ENCODE results near the gene MAOB. TPM values are rescaled to one million over a fixed set of nuclear protein-coding genes. Genes with fewer than 3 reads are reported as not detected.

MAOB gene
- total RNA-seq, 2 donors from 2014 or later: 5.7 to 22.4 TPM

DNA sequence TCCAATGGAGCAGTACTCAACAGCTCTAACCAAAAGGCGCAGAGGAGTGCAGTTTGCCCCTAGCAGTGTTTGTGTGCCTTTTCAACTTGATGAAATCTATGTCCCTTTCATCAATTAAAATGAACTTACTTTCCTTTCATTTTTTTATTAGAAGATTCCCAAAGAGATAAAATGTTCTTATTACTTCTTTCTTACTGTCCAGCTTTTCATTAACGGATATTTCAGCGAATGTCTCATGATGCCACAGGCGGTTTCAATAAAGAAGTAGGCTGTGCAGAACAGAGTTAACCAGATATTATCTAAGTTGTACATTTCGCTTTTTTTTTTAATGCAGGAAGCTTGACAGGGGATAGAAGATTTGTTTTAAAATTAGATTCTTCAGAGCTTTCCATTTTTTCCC is 3.4 kb upstream of the MAOB start:
- no peaks in the 10 kb centered on the region for H3K27me3 ChIP-seq
- H3K4me3 ChIP-seq: no peak overlapping the region
- peaks cover 8% of the 10 kb centered on the region for H3K4me1 ChIP-seq
- H3K27ac ChIP-seq: no peak overlapping the region
- H3K9me3 ChIP-seq: no peaks in the 10 kb centered on the region
- no peak for DNase-seq
- WGBS, 2 donors: 74 to 79% methylated on average over 5 of the region's 5 CpGs
- ATAC-seq: no peak
- TF ChIP-seq, protein P1, sequence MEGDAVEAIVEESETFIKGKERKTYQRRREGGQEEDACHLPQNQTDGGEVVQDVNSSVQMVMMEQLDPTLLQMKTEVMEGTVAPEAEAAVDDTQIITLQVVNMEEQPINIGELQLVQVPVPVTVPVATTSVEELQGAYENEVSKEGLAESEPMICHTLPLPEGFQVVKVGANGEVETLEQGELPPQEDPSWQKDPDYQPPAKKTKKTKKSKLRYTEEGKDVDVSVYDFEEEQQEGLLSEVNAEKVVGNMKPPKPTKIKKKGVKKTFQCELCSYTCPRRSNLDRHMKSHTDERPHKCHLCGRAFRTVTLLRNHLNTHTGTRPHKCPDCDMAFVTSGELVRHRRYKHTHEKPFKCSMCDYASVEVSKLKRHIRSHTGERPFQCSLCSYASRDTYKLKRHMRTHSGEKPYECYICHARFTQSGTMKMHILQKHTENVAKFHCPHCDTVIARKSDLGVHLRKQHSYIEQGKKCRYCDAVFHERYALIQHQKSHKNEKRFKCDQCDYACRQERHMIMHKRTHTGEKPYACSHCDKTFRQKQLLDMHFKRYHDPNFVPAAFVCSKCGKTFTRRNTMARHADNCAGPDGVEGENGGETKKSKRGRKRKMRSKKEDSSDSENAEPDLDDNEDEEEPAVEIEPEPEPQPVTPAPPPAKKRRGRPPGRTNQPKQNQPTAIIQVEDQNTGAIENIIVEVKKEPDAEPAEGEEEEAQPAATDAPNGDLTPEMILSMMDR (IDR thresholded peaks at IDR 0.05): no peak
- TF ChIP-seq POLR2A (IDR thresholded peaks at IDR 0.05): no peak
- intact Hi-C loops (cut with DNase I): no loop called here
- H3K36me3 ChIP-seq (replicated peaks in 1 of 2; ENCODE audit: insufficient read depth in 1 of 2, low read depth in 2 of 2): no peaks in the 10 kb centered on the region

DNA sequence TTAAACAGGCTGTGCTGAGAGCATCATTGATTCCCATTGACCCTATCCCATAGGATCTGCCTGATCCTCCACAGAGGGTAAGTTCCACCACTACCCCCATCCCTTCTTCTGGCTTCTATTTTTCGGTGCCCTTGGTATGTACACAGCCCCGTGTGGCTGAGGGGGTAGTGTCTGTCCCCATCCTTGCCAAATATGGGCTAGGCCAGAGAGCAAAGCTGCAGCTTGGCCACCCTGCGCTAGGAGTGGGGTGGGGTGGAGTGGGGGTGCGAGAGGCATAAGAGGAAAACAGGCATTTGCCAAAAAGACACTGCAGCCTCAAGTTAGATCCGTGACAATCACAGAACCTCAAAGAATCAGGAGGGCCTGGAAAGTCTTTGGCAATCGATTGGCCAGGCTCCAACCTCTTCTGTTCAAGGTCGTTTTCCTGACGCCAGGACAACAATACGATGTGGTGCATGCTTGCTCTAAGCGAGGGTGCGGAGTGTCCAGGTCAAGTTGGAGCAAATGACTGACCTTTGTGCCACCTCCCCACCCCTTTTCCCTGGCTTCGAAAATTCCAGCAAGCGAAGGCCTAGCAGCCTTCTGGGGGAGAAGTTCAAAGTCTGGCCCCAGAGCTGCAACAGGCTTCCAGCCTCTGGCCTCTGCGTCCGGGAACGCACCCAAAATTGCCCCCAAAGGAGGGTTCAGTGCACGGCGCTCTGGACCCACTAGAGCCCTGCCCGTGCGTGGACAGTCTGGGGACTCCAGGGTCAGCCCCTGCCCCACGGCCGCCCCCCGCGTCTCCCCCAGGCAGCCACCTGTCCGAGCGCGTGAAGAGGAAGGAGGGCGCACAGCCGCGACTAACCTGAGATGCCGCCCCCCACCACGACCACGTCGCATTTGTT is 598 bp downstream of the MAOB start:
- 17 to 19% methylated on average over 8 to 24 of the region's 34 CpGs for WGBS, 2 donors
- no peaks in the 10 kb centered on the region for H3K9me3 ChIP-seq
- peak overlapping the region in 2 of 4 donors; percentile 44 to 50 for H3K27ac ChIP-seq
- intact Hi-C loops (cut with DNase I): no loop called here
- peak; percentile 8 to 47 (median 22) for DNase-seq
- peak; percentile 21 for ATAC-seq
- H3K27me3 ChIP-seq: no peaks in the 10 kb centered on the region
- TF ChIP-seq POLR2A (IDR thresholded peaks at IDR 0.05): no peak
- TF ChIP-seq, protein P1 (IDR thresholded peaks at IDR 0.05): no peak
- H3K36me3 ChIP-seq (replicated peaks in 1 of 2; ENCODE audit: insufficient read depth in 1 of 2, low read depth in 2 of 2): no peaks in the 10 kb centered on the region
- peaks cover 8% of the 10 kb centered on the region for H3K4me1 ChIP-seq
- H3K4me3 ChIP-seq: no peak overlapping the region

DNA sequence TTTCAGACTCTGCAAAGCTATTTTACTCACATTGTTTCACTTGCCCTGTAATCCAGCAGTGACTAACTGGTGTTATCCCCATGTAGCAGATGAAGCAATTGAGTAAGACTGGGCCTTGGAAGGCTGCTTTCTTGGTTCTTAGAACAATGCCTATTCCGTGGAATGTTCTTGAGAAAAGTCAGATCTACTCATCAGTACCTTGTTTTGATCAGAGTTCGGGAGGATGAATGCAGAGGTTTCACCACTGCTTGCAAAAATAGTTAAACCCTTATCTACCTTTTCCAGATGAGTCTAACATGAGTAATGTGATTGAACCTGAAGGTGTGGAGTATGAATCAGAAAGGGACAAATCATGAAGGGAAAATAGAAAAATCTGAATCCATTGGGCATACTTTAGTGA is 1.8 kb downstream of the MAOB start:
- no peak for DNase-seq
- Histone ChIP-seq H3K27ac (no peak overlapping the region), H3K27me3 (no peaks in the 10 kb centered on the region), H3K4me1 (peaks cover 8% of the 10 kb centered on the region), H3K4me3 (no peak overlapping the region), H3K9me3 (no peaks in the 10 kb centered on the region), H3K36me3 (replicated peaks in 1 of 2; ENCODE audit: insufficient read depth in 1 of 2, low read depth in 2 of 2) (no peaks in the 10 kb centered on the region)
- intact Hi-C loops (cut with DNase I): no loop called here
- no peak for ATAC-seq
- WGBS, 2 donors: 85 to 87% methylated on average over 2 of the region's 2 CpGs
- no peak for TF ChIP-seq POLR2A (IDR thresholded peaks at IDR 0.05)
- TF ChIP-seq, protein P1 (IDR thresholded peaks at IDR 0.05): no peak

DNA sequence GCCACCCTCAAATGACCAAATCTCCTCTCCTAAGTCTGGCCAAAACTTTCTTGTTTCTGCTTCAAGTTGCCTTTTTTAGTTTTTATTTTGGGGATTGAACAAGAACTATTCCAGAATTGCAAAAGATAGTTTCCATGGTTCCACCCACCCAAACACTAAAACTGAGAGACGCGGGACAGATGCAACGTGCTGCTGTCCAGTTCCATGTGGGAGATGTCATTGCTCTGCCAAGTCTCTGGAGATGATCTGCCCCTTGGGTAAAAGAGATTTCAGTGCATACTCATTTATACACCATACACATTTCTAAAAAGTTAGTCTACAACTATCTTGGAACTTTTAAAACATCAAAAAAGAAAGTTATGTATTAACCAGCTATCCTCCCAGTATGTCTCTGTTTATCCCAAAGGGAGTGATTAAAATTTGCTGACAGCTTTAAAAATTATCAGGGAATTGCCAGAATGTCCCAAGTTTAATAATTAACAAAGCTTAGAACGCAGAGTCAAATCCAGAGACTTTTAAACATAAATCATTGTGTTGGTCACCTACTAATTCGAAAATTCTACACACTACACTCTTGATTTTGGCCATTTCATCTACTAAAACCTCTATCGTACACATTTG is 3.2 kb downstream of the MAOB start:
- H3K36me3 ChIP-seq (replicated peaks in 1 of 2; ENCODE audit: insufficient read depth in 1 of 2, low read depth in 2 of 2): no peaks in the 10 kb centered on the region
- H3K27ac ChIP-seq: peak overlapping the region in 2 of 4 donors; percentile 10 to 17
- TF ChIP-seq POLR2A (IDR thresholded peaks at IDR 0.05): no peak
- TF ChIP-seq, protein P1 (IDR thresholded peaks at IDR 0.05): no peak
- no peaks in the 10 kb centered on the region for H3K9me3 ChIP-seq
- WGBS, 2 donors: 27% methylated on average over 6 of the region's 6 CpGs
- peaks cover 8% of the 10 kb centered on the region for H3K4me1 ChIP-seq
- ATAC-seq (peak; percentile 40), DNase-seq (peak in 1 of 4 donors; percentile 7)
- H3K27me3 ChIP-seq: no peaks in the 10 kb centered on the region
- H3K4me3 ChIP-seq: no peak overlapping the region
- intact Hi-C loops (cut with DNase I): no loop called here
